Urinary bladder (tissue), 4 donors: Measurements from ENCODE around the gene MLEC. TPM values are rescaled to one million over a fixed set of nuclear protein-coding genes. Genes with fewer than 3 reads are reported as not detected.

Source experiments
- DNase-seq: peaks from one replicate; pipeline ENCODE4 v3.0.0-alpha.2; 2015; ENCODE audit errors: extremely low spot score
- H3K27ac ChIP-seq: one replicate; pipeline ENCODE4 v1.5.1; 2013; ENCODE audit warnings: low read depth, mild to moderate bottlenecking, moderate library complexity
- H3K36me3 ChIP-seq: one replicate; pipeline ENCODE4 v1.6.1; 2013; ENCODE audit warnings: mild to moderate bottlenecking, moderate library complexity; ENCODE audit not compliant: insufficient read depth
- H3K4me1 ChIP-seq: one replicate; pipeline ENCODE4 v1.6.1; 2013; ENCODE audit warnings: mild to moderate bottlenecking, moderate library complexity; ENCODE audit not compliant: insufficient read depth
- H3K4me3 ChIP-seq: one replicate; pipeline ENCODE4 v1.5.1; 2013; ENCODE audit warnings: low read depth, low read length
- WGBS: extraction: QIAGEN DNeasy Blood & Tissue Kit; methylation state at CpG from one replicate; pipeline ENCODE4 v1.1.7; 2013; 5-methylcytosine and 5-hydroxymethylcytosine counted together
- polyA plus RNA-seq: library from polyadenylated mRNA; stranded (reverse); fragments of 200-250 nt; gene quantifications from one replicate; pipeline ENCODE4 v1.2.3, GENCODE V29; 2013
- total RNA-seq: library from RNA; depleted of rRNA; stranded (reverse); fragments of >200 nt; gene quantifications from one replicate; pipeline ENCODE4 v1.2.3, GENCODE V29; 2014
- donor health status: healthy with polysubstance abuse.
- donor health status: healthy.

The MLEC gene
- total and polyA plus RNA-seq, 2 donors: 54.6 to 89.5 TPM

DNA sequence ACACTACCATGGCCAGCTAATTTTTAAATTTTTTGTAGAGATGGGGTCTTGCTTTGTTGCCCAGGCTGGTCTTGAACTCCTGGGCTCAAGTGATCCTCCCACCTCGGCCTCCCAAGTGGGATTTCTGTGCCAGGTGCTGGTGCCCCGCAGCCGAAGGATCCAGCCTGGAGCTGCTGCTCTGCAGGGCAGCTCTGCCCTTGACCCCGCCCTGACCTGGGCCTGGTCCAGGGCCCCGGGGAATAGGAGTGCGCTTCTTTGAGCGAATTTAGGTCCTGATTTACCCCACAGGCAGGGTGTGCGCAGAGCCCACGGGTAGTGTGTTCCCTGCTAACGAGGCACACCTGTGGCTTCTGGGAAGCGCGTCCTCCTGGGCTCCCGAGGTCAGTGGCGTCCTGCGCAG is 53.9 kb downstream of the MLEC start:
- DNase-seq: no peak
- Histone ChIP-seq H3K4me3 (no peak overlapping the region), H3K27ac (no peak overlapping the region), H3K4me1 (no peaks in the 10 kb centered on the region), H3K36me3 (no peaks in the 10 kb centered on the region)
- WGBS: 90% methylated on average over 15 of the region's 15 CpGs

GRCh38 chr12:120741476-120742421 is 54.8 kb downstream of the MLEC start:
- H3K36me3 ChIP-seq: no peaks in the 10 kb centered on the region
- no peak overlapping the region for H3K4me3 ChIP-seq
- no peak overlapping the region for H3K27ac ChIP-seq
- H3K4me1 ChIP-seq: no peaks in the 10 kb centered on the region
- no peak for DNase-seq
- WGBS: 80% methylated on average over 33 of the region's 33 CpGs

DNA sequence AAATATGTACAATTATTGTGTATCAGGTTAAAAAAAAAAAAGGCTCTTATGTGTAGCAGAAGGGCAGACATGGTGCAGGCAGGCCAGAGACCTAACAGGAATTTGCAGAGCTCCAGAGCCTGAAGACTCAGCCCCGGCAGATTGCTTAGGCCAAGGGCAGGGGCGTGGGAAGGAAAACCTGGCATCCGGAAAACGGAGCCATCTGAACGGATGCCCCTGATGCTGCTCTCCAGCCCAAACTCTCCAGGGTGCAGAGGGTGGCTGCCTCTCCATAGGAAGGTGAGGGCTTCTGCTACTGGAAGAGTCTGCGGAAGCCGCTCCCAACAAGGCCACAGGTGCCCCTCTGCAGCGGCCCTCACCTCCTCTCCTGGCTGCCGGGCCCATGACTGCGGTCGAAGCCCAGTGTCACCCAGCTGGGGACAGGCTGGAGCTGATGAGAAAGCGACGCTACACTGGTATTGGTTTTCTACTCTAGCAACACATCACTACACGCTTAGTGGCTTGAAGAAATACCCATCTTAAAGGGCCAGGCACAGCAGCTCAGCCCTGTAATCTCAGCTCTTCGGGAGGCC is 58.1 kb downstream of the MLEC start:
- no peak for DNase-seq
- no peak overlapping the region for H3K27ac ChIP-seq
- no peak overlapping the region for H3K4me3 ChIP-seq
- H3K36me3 ChIP-seq: no peaks in the 10 kb centered on the region
- WGBS: 85% methylated on average over 15 of the region's 15 CpGs
- H3K4me1 ChIP-seq: no peaks in the 10 kb centered on the region

DNA sequence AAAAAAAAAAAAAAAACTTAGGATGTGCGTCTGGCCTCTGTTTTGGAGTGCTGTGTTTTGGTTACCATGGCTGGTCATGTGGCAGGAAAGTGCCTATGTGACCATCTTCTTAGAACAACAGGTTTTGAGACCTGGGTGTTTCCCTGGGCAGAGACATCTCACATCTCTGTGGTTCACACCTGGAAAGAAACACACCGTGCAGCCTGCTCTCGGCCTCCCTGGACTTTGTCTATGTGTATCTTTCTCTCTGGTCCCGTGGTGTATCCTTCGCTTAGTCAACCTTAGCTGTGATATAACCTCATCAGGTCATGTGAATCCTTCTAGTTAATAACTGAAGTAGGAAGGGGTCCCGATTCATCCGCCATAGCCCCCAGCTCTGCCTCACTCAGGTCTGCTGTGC is 61.3 kb downstream of the MLEC start:
- DNase-seq: no peak

GRCh38 chr12:120749256-120749655 is 62.3 kb downstream of the MLEC start:
- Histone ChIP-seq H3K4me3 (no peak overlapping the region), H3K27ac (no peak overlapping the region), H3K4me1 (no peaks in the 10 kb centered on the region), H3K36me3 (no peaks in the 10 kb centered on the region)
- WGBS: 66% methylated on average over 5 of the region's 5 CpGs
- no peak for DNase-seq

More for the DNA sequence above, 61.3 kb downstream of the MLEC start:
- 88% methylated on average over 7 of the region's 7 CpGs for WGBS
- Histone ChIP-seq H3K27ac (no peak overlapping the region), H3K36me3 (no peaks in the 10 kb centered on the region), H3K4me1 (no peaks in the 10 kb centered on the region), H3K4me3 (no peak overlapping the region)

DNA sequence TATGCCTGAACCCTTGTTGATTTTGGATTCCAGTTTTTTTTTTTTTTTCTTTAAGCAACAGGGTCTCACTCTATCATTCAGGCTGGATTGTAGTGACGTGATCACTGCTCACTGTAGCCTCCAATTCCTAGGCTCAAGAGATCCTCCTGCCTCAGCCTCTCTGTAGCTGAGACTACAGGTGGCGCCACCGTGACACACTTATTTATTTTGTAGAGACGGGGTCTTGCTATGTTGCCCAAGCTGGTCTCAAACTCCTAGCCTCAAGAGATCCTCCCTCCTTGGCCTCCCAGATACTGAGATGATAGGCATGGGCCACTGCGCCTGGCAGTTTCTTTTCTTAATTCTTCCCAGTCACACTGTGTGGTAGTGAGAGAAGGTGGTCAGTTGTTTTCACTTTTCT is 63.9 kb downstream of the MLEC start:
- H3K4me3 ChIP-seq: no peak overlapping the region
- no peaks in the 10 kb centered on the region for H3K4me1 ChIP-seq
- no peak for DNase-seq
- WGBS: 98% methylated on average over 5 of the region's 5 CpGs
- no peak overlapping the region for H3K27ac ChIP-seq
- no peaks in the 10 kb centered on the region for H3K36me3 ChIP-seq

DNA sequence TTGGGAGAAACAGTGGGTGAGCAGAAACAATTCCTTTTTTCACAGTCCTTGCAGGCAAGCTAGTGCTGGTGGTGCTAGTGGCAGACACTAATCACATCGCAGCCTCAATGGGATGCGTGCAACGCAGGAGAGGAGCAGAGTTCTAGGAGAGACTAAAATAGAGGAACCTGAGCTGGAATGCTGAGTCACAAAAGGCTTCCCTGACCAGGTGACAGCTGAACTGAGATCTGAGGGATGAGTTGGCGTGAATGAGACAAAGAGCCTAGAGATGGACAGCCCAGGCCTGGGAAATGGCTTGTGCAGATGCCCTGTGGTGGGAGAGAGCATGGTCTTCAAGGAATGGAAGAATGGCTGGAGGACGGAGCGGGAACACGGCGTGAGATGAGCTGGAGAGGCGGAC is 64.4 kb downstream of the MLEC start:
- WGBS: 96% methylated on average over 9 of the region's 9 CpGs
- H3K27ac ChIP-seq: no peak overlapping the region
- no peaks in the 10 kb centered on the region for H3K36me3 ChIP-seq
- DNase-seq: no peak
- no peak overlapping the region for H3K4me3 ChIP-seq
- no peaks in the 10 kb centered on the region for H3K4me1 ChIP-seq

Other genes starting within 250 kb of the MLEC start
- gene COX6A1, start 249.0 kb upstream of the MLEC start, total RNA-seq: 278 TPM
- 715 TPM for gene COX6A1, start 249.0 kb upstream of the MLEC start, polyA plus RNA-seq
- gene TRIAP1, start 240.8 kb upstream of the MLEC start, total RNA-seq: 12.4 TPM
- 21.4 TPM for gene TRIAP1, start 240.8 kb upstream of the MLEC start, polyA plus RNA-seq
- 26.2 TPM for gene GATC, start 240.7 kb upstream of the MLEC start, total RNA-seq
- 11.9 TPM for gene GATC, start 240.7 kb upstream of the MLEC start, polyA plus RNA-seq
- gene SRSF9, start 217.4 kb upstream of the MLEC start, total RNA-seq: 90.6 TPM
- 80.0 TPM for gene SRSF9, start 217.4 kb upstream of the MLEC start, polyA plus RNA-seq
- gene DYNLL1, start 191.0 kb upstream of the MLEC start, total RNA-seq: 247 TPM
- 458 TPM for gene DYNLL1, start 191.0 kb upstream of the MLEC start, polyA plus RNA-seq
- 26.8 TPM for gene COQ5, start 158.0 kb upstream of the MLEC start, total RNA-seq
- gene COQ5, start 158.0 kb upstream of the MLEC start, polyA plus RNA-seq: 25.0 TPM
- 86.6 TPM for gene RNF10, start 152.8 kb upstream of the MLEC start, total RNA-seq
- 98.4 TPM for gene RNF10, start 152.8 kb upstream of the MLEC start, polyA plus RNA-seq
- gene POP5, start 105.7 kb upstream of the MLEC start, total RNA-seq: 25.4 TPM
- gene POP5, start 105.7 kb upstream of the MLEC start, polyA plus RNA-seq: 38.9 TPM
- 4.9 TPM for gene CABP1, start 46.5 kb upstream of the MLEC start, total RNA-seq
- gene CABP1, start 46.5 kb upstream of the MLEC start, polyA plus RNA-seq: 10.4 TPM
- 17.5 TPM for gene UNC119B, start 23.3 kb downstream of the MLEC start, total RNA-seq
- 24.8 TPM for gene UNC119B, start 23.3 kb downstream of the MLEC start, polyA plus RNA-seq
- gene ACADS, start 38.7 kb downstream of the MLEC start, total RNA-seq: 6.7 TPM
- gene ACADS, start 38.7 kb downstream of the MLEC start, polyA plus RNA-seq: 35.6 TPM
- gene SPPL3, start 217.2 kb downstream of the MLEC start, total RNA-seq: 40.4 TPM
- gene SPPL3, start 217.2 kb downstream of the MLEC start, polyA plus RNA-seq: 30.5 TPM